ENCODE measurements around the gene MYO3B. TPM values are rescaled to one million over a fixed set of nuclear protein-coding genes. Genes with fewer than 3 reads are reported as not detected.

MYO3B gene
- total RNA-seq, 2 donors from 2014 or later: 0.05 to 0.32 TPM

GRCh38 chr2:170306293-170306873, 128.4 kb downstream of the MYO3B start:
- no peaks in the 10 kb centered on the region for H3K36me3 ChIP-seq
- no peak overlapping the region for H3K9ac ChIP-seq (ENCODE audit: low read depth in 2 of 2, low read length in 2 of 2)
- peaks cover 7% of the 10 kb centered on the region for H3K4me1 ChIP-seq
- DNase-seq: no peak
- no peaks in the 10 kb centered on the region for H3K9me3 ChIP-seq
- TF ChIP-seq CTCF (IDR thresholded peaks at IDR 0.05): no peak
- no peaks in the 10 kb centered on the region for H3K27me3 ChIP-seq
- H3K4me3 ChIP-seq: no peak overlapping the region
- intact Hi-C loops (cut with DNase I): no loop called here
- no peak overlapping the region for H3K27ac ChIP-seq

- no peaks in the 10 kb centered on the region for H3K9me3 ChIP-seq
- no peak overlapping the region for H3K27ac ChIP-seq
- no peak overlapping the region for H3K4me3 ChIP-seq
- peaks cover 7% of the 10 kb centered on the region for H3K4me1 ChIP-seq
- intact Hi-C loops (cut with DNase I): no loop called here
- no peak overlapping the region for H3K9ac ChIP-seq (ENCODE audit: low read depth in 2 of 2, low read length in 2 of 2)
- H3K36me3 ChIP-seq: no peaks in the 10 kb centered on the region
- no peaks in the 10 kb centered on the region for H3K27me3 ChIP-seq
- DNase-seq: no peak
- TF ChIP-seq CTCF (IDR thresholded peaks at IDR 0.05): no peak
These were observed 129.1 kb downstream of the MYO3B start for GRCh38 chr2:170307052-170307451.

GRCh38 chr2:170307555-170308351, 129.8 kb downstream of the MYO3B start:
- intact Hi-C loops (cut with DNase I): no loop called here
- Histone ChIP-seq H3K9me3 (no peaks in the 10 kb centered on the region), H3K9ac (ENCODE audit: low read depth in 2 of 2, low read length in 2 of 2) (no peak overlapping the region), H3K27me3 (no peaks in the 10 kb centered on the region), H3K36me3 (no peaks in the 10 kb centered on the region), H3K4me3 (no peak overlapping the region), H3K4me1 (peaks cover 7% of the 10 kb centered on the region), H3K27ac (no peak overlapping the region)
- TF ChIP-seq CTCF (IDR thresholded peaks at IDR 0.05): no peak
- no peak for DNase-seq

DNA sequence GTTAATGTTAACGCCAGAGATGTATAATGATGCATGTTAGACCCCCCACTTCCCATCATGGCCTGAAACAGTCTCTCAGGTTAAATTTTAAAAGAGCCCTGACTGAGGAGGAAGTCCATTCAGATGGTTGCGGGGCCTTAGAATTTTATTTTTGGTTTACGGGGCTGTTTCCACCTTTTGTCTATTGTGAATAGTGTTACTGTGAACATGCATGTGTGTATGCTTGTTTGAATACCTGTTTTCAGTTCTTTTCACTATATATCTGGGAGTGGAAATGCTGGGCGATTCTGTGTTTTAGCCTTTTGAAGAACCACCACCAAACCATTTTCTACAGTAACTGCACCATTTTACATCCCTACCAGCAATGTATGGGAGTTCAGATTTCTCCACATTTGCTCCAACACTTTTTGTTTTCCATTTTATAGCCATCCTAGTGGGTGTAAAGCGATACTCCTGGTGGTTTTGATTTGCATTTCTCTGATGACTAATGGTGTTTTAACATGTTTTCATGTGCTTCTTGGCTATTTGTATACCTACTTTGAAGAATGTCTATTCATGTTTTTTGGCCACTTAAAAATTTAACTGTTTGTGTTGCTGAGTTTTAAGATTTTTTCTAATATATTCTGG, 133.0 kb downstream of the MYO3B start:
- no peak for DNase-seq
- Histone ChIP-seq H3K27me3 (no peaks in the 10 kb centered on the region), H3K27ac (no peak overlapping the region), H3K36me3 (no peaks in the 10 kb centered on the region), H3K4me1 (peaks cover 7% of the 10 kb centered on the region), H3K9ac (ENCODE audit: low read depth in 2 of 2, low read length in 2 of 2) (no peak overlapping the region), H3K9me3 (no peaks in the 10 kb centered on the region), H3K4me3 (no peak overlapping the region)
- intact Hi-C loops (cut with DNase I): no loop called here
- TF ChIP-seq CTCF (IDR thresholded peaks at IDR 0.05): no peak

GRCh38 chr2:170313347-170313991, 135.5 kb downstream of the MYO3B start:
- no peak for TF ChIP-seq CTCF (IDR thresholded peaks at IDR 0.05)
- no peak overlapping the region for H3K9ac ChIP-seq (ENCODE audit: low read depth in 2 of 2, low read length in 2 of 2)
- no peaks in the 10 kb centered on the region for H3K4me1 ChIP-seq
- H3K4me3 ChIP-seq: no peak overlapping the region
- no peaks in the 10 kb centered on the region for H3K9me3 ChIP-seq
- no peak overlapping the region for H3K27ac ChIP-seq
- intact Hi-C loops (cut with DNase I): no loop called here
- DNase-seq: no peak
- no peaks in the 10 kb centered on the region for H3K27me3 ChIP-seq
- H3K36me3 ChIP-seq: no peaks in the 10 kb centered on the region

Measured in colonic mucosa (tissue), 4 donors.